Uterus (tissue), 4 donors: Measurements from ENCODE around the gene FZD8. TPM values are rescaled to one million over a fixed set of nuclear protein-coding genes. Genes with fewer than 3 reads are reported as not detected.

Source experiments
- DNase-seq, 2 donors: peaks; one replicate each; pipeline ENCODE4 v3.0.0-alpha.2; 2019 to 2020
- H3K27ac ChIP-seq, 2 donors: fragments of 200-600 bp; sonication (generic); 1 replicate in 1 of 2; 2 replicates in 1 of 2; pipeline ENCODE4 v1.5.1; 2016 to 2018
- H3K27me3 ChIP-seq, 2 donors: fragments of 200-600 bp; sonication (generic); one replicate each; pipeline ENCODE4 v1.5.1; 2018 to 2019; ENCODE audit warnings: control low read depth in 1 of 2
- H3K36me3 ChIP-seq, 2 donors: fragments of 200-600 bp; sonication (generic); one replicate each; pipeline ENCODE4 v1.5.1; 2019; ENCODE audit warnings: control low read depth in 1 of 2
- H3K4me1 ChIP-seq, 2 donors: fragments of 200-600 bp; sonication (generic); one replicate each; pipeline ENCODE4 v1.5.1; 2018 to 2019; ENCODE audit warnings: control low read depth in 1 of 2
- H3K4me3 ChIP-seq, 2 donors: fragments of 200-600 bp; sonication (generic); 1 replicate in 1 of 2; 2 replicates in 1 of 2; pipeline ENCODE4 v1.5.1; 2018 to 2019; ENCODE audit warnings: mild to moderate bottlenecking in 1 of 2
- H3K9me3 ChIP-seq, 2 donors: fragments of 200-600 bp; sonication (generic); one replicate each; pipeline ENCODE4 v1.5.1; 2019; ENCODE audit warnings: control low read depth in 1 of 2
- POLR2A ChIP-seq, 2 donors: fragments of 450-650 bp; IDR thresholded peaks; one replicate each; pipeline ENCODE4 v1.6.1; 2016; ENCODE audit warnings: antibody characterized with exemption in 2 of 2, mild to moderate bottlenecking in 1 of 2, moderate library complexity in 1 of 2
- intact Hi-C: fragments of 100-400 bp; cut with DNase I; formaldehyde crosslinking; loops from one replicate; pipeline ENCODE4 v1.15.1; 2023; ENCODE audit warnings: low total_unique reads
- total RNA-seq, 4 donors: library from RNA; depleted of rRNA in 3 of 4; stranded (reverse); fragments of >200 nt in 3 of 4; gene quantifications; one replicate each; pipeline versions ENCODE4 v1.1.0 to v1.2.4, GENCODE V29; 2014 to 2023
- TF ChIP-seq, protein P1 (sequence below), 4 experiments: fragments of 200-600 bp in 2 of 4; fragments of 450-650 bp in 2 of 4; sonication (generic) in 2 of 4; IDR thresholded peaks; one replicate each; pipeline ENCODE4 v1.5.1; 2016 to 2019; ENCODE audit warnings: antibody characterized with exemption in 4 of 4, mild to moderate bottlenecking in 2 of 4, moderate library complexity in 1 of 4
- donor health status: DM: yes; HTN: yes; CAD: no.

FZD8 gene
- total RNA-seq, 4 donors from 2014 or later: 1.8 to 14.9 (median 5.3) TPM

DNA sequence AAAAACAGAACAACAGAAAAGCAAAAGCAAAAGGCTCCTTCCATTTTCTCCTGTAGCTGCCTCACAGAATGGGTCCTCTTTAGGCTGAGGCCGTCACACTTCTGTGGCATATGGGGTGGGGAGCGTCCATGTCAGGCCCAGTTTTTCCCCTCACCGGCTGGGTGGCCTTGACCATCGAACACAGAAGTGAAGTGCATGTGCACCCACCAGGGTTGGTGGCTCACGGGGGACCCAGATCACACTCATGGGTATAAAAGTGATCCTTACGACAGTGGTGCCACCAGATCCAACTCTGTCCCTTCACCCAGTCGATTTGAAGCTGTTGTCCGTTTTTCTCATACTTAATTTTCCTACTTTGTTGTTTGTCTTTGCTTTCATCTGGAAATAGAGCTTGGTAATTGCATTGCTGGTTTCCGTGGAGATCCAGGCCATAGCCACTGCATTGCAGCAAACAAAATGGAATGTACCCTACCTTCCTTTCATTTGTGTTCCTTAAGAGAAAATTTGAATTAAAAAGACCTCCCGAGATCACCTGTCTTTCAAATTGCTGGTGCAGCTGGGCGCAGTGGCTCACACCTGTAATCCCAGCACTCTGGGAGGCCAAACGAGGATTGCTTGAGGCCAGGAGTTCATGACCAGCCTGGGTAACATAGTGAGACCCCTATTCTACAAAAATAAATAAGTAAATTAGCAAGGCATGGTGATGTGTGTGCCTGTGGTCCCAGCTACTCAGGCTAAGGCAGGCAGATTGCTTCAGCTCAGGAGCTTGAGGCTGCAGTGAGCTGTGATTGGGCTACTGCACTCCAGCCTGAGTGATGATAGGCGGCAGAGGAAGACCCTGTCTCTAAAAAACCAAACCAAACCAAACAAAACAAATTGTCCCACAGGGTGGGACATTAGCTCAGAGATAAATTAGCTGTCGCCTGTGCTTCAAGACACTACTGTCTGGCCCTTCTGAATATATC lies 47.7 kb downstream of the FZD8 start:
- intact Hi-C loops: no loop called here
- no peak overlapping the region for H3K27ac ChIP-seq

DNA sequence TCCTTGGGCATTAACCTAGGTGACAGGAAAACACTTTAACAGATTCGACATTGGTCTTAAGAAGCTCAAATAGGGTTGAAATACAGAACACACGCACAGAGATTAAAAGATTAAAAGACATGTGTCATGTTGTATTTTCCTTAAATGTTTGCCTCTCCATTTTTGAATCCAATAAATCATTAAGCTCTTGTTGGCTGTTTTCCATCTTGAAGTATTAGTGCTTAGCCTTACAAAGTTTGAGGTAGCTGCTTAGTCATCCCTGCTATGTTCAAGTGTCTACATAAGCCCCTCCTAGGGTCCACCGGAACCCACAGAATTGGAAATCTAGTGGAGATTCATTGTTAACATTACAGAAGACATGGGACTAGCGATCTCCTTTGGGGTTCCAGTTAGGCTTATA lies 49.7 kb downstream of the FZD8 start:
- no peaks in the 10 kb centered on the region for H3K27me3 ChIP-seq
- no peaks in the 10 kb centered on the region for H3K9me3 ChIP-seq
- H3K36me3 ChIP-seq: no peaks in the 10 kb centered on the region
- H3K4me3 ChIP-seq: no peak overlapping the region
- H3K27ac ChIP-seq: no peak overlapping the region
- DNase-seq: no peak
- TF ChIP-seq POLR2A (IDR thresholded peaks at IDR 0.05): no peak
- TF ChIP-seq, protein P1, sequence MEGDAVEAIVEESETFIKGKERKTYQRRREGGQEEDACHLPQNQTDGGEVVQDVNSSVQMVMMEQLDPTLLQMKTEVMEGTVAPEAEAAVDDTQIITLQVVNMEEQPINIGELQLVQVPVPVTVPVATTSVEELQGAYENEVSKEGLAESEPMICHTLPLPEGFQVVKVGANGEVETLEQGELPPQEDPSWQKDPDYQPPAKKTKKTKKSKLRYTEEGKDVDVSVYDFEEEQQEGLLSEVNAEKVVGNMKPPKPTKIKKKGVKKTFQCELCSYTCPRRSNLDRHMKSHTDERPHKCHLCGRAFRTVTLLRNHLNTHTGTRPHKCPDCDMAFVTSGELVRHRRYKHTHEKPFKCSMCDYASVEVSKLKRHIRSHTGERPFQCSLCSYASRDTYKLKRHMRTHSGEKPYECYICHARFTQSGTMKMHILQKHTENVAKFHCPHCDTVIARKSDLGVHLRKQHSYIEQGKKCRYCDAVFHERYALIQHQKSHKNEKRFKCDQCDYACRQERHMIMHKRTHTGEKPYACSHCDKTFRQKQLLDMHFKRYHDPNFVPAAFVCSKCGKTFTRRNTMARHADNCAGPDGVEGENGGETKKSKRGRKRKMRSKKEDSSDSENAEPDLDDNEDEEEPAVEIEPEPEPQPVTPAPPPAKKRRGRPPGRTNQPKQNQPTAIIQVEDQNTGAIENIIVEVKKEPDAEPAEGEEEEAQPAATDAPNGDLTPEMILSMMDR (IDR thresholded peaks at IDR 0.05): no peak
- no peaks in the 10 kb centered on the region for H3K4me1 ChIP-seq
- intact Hi-C loops: no loop called here

More for the DNA sequence above, 47.7 kb downstream of the FZD8 start:
- no peaks in the 10 kb centered on the region for H3K4me1 ChIP-seq
- DNase-seq: no peak
- no peak for TF ChIP-seq POLR2A (IDR thresholded peaks at IDR 0.05)
- TF ChIP-seq, protein P1 (IDR thresholded peaks at IDR 0.05): no peak
- H3K4me3 ChIP-seq: no peak overlapping the region
- H3K9me3 ChIP-seq: no peaks in the 10 kb centered on the region
- H3K36me3 ChIP-seq: no peaks in the 10 kb centered on the region
- H3K27me3 ChIP-seq: no peaks in the 10 kb centered on the region

GRCh38 chr10:35588836-35589235 lies 53.3 kb downstream of the FZD8 start:
- Histone ChIP-seq H3K36me3 (no peaks in the 10 kb centered on the region), H3K4me3 (no peak overlapping the region), H3K9me3 (no peaks in the 10 kb centered on the region), H3K27ac (no peak overlapping the region), H3K27me3 (no peaks in the 10 kb centered on the region), H3K4me1 (no peaks in the 10 kb centered on the region)
- intact Hi-C loops: no loop called here
- no peak for DNase-seq
- TF ChIP-seq, protein P1 (IDR thresholded peaks at IDR 0.05): no peak
- TF ChIP-seq POLR2A (IDR thresholded peaks at IDR 0.05): no peak

Other genes with a start within 250 kb of the FZD8 start
- gene GJD4, start 37.0 kb downstream of the FZD8 start, total RNA-seq: not detected